ENCODE measurements around the gene ZCCHC4. TPM values are rescaled to one million over a fixed set of nuclear protein-coding genes. Genes with fewer than 3 reads are reported as not detected.

Gene ZCCHC4
- polyA plus RNA-seq, 1 of the 3 experiments (the other 2 are of a cell fraction) = 4.8 TPM

GRCh38 chr4:25350561-25350960 is 38.0 kb downstream of the ZCCHC4 start:
- 83% methylated on average over 2 of the region's 2 CpGs for WGBS (ENCODE audit: low lambda C conversion rate)
- CTCF ChIA-PET = interaction anchor here (1.3 kb wide), 1 partner anchor 39 kb away, joined by 4 read pairs; no protein-coding TSS in a partner anchor
- Histone ChIP-seq H4K20me1 (ENCODE audit: insufficient read depth) (no peaks in the 10 kb centered on the region), H3K27me3 (ENCODE audit: insufficient read depth) (no peaks in the 10 kb centered on the region), H3K9me3 (no peaks in the 10 kb centered on the region), H3F3A (replicated peaks; ENCODE audit: insufficient read depth) (no peaks in the 10 kb centered on the region), H3K9me2 (no peaks in the 10 kb centered on the region), H3K4me1 (ENCODE audit: control insufficient read depth in 1 of 2, insufficient read depth in 2 of 2, low read depth in 1 of 2, low read length in 1 of 2) (peaks cover 0 to 6% of the 10 kb centered on the region in 2 experiments; a peak in 1 of 4 replicates), H2AFZ (ENCODE audit: low read depth) (no peak overlapping the region), H3K36me3 (replicated peaks in 1 of 2; ENCODE audit: control insufficient read depth in 1 of 2, insufficient read depth in 2 of 2, low read length in 1 of 2) (peaks cover 0 to 4% of the 10 kb centered on the region in 2 experiments), H3K9ac (no peak overlapping the region), H3K79me2 (ENCODE audit: insufficient read depth) (no peaks in the 10 kb centered on the region), H3K27ac (ENCODE audit: low read depth in 2 of 2, low read length in 1 of 2) (no peak overlapping the region), H3K4me2 (no peak overlapping the region), H3K4me3 (ENCODE audit: low read depth in 2 of 2, low read length in 1 of 2) (no peak overlapping the region)
- no peak for DNase-seq
- POLR2A ChIA-PET = no interaction called here
- TF ChIP-seq SMC3 (IDR thresholded peaks at IDR 0.05; ENCODE audit: low read depth, low read length) (no peak), CTCF (IDR thresholded peaks at IDR 0.05) (no peak), REST (IDR thresholded peaks at IDR 0.05; ENCODE audit: low read depth, low read length) (no peak), GATA2 (CRISPR knock-in tag; IDR thresholded peaks at IDR 0.05) (no peak), MXI1 (IDR thresholded peaks at IDR 0.05; ENCODE audit: low read depth, low read length) (no peak), USF1 (IDR thresholded peaks at IDR 0.05; ENCODE audit: borderline replicate concordance, low read depth) (no peak), RCOR1 (IDR thresholded peaks at IDR 0.05; ENCODE audit: low read length) (no peak), RFX5 (IDR thresholded peaks at IDR 0.05; ENCODE audit: low read length) (no peak), JUND (IDR thresholded peaks at IDR 0.05) (no peak), TCF12 (IDR thresholded peaks at IDR 0.05) (no peak), USF2 (IDR thresholded peaks at IDR 0.05; ENCODE audit: borderline replicate concordance, low read depth, low read length) (no peak), PBX3 (IDR thresholded peaks at IDR 0.05) (no peak), NRF1 (IDR thresholded peaks at IDR 0.05; ENCODE audit: low read depth, low read length) (no peak)
